Naive thymus-derived CD4-positive, alpha-beta T cell (primary cell): ENCODE measurements around the gene ADAMTS17. TPM values are rescaled to one million over a fixed set of nuclear protein-coding genes. Genes with fewer than 3 reads are reported as not detected.

ENCODE experiments used
- ATAC-seq: fragments of 150-1000 bp; cut with Tn5 transposase; 2 replicates; pipeline ENCODE4 v1.10.0; 2021; ENCODE audit warnings: mild to moderate bottlenecking, moderate library complexity
- CTCF ChIA-PET: fragments of 350-600 bp; sonication (Branson Sonifier 250); formaldehyde crosslinking; loops from one replicate; lab custom pipeline; 2021; ENCODE audit warnings: antibody characterized with exemption; lab: Charles Lee
- POLR2A ChIA-PET: fragments of 350-600 bp; sonication (Branson Sonifier 250); formaldehyde crosslinking; loops from one replicate; lab custom pipeline; 2021; ENCODE audit warnings: antibody characterized with exemption, inconsistent platforms; lab: Charles Lee
- DNase-seq, 9 donors: peaks; one replicate each; pipeline versions ENCODE4 v3.0.0 to v3.0.0-alpha.2; 2020 to 2022; ENCODE audit warnings: mixed read lengths in 1 of 9
- H3K27ac ChIP-seq: one replicate; pipeline ENCODE4 v1.7.0; 2013; ENCODE audit warnings: mild to moderate bottlenecking, low read depth, low read length, moderate library complexity
- H3K27me3 ChIP-seq, 2 donors: one replicate each; pipeline ENCODE4 v1.7.0; 2013; ENCODE audit warnings: low read length in 2 of 2, mild to moderate bottlenecking in 2 of 2, moderate library complexity in 2 of 2; ENCODE audit not compliant: control insufficient read depth in 2 of 2, insufficient read depth in 2 of 2
- H3K36me3 ChIP-seq, 3 experiments: 1 replicate in 2 of 3; 2 replicates in 1 of 3; pipeline ENCODE4 v1.7.0; 2013; ENCODE audit warnings: low read length in 3 of 3, mild to moderate bottlenecking in 3 of 3, moderate library complexity in 1 of 3; ENCODE audit not compliant: insufficient read depth in 3 of 3, control insufficient read depth in 2 of 3
- H3K4me1 ChIP-seq, 2 donors: one replicate each; pipeline ENCODE4 v1.7.0; 2013; ENCODE audit warnings: low read length in 2 of 2, mild to moderate bottlenecking in 2 of 2, moderate library complexity in 1 of 2; ENCODE audit not compliant: control insufficient read depth in 2 of 2, insufficient read depth in 2 of 2
- H3K4me3 ChIP-seq: 2 replicates; pipeline ENCODE4 v1.7.0; 2013; ENCODE audit warnings: mild to moderate bottlenecking, low read length
- H3K9me3 ChIP-seq, 3 experiments: 1 replicate in 2 of 3; 2 replicates in 1 of 3; pipeline ENCODE4 v1.7.0; 2013; ENCODE audit warnings: low read length in 3 of 3; ENCODE audit not compliant: control insufficient read depth in 2 of 3
- H3K27ac Mint-ChIP-seq, 9 donors: one replicate each; pipeline ENCODE4 v1.8.0; 2020 to 2022; ENCODE audit warnings: mixed read lengths in 9 of 9, mild to moderate bottlenecking in 8 of 9, moderate library complexity in 5 of 9, inconsistent platforms in 2 of 9
- H3K27me3 Mint-ChIP-seq, 5 donors: one replicate each; pipeline ENCODE4 v1.8.0; 2021 to 2022; ENCODE audit warnings: mixed read lengths in 5 of 5, mild to moderate bottlenecking in 1 of 5
- H3K36me3 Mint-ChIP-seq, 5 donors: one replicate each; pipeline ENCODE4 v1.8.0; 2020 to 2022; ENCODE audit warnings: mixed read lengths in 5 of 5, mild to moderate bottlenecking in 3 of 5, inconsistent platforms in 1 of 5
- H3K4me1 Mint-ChIP-seq, 7 donors: one replicate each; pipeline ENCODE4 v1.8.0; 2020 to 2022; ENCODE audit warnings: mixed read lengths in 7 of 7, mild to moderate bottlenecking in 3 of 7, inconsistent platforms in 1 of 7
- H3K4me3 Mint-ChIP-seq, 10 donors: one replicate each; pipeline ENCODE4 v1.8.0; 2020 to 2022; ENCODE audit warnings: mild to moderate bottlenecking in 10 of 10, mixed read lengths in 10 of 10, moderate library complexity in 6 of 10, inconsistent platforms in 2 of 10
- H3K9me3 Mint-ChIP-seq, 11 donors: one replicate each; pipeline ENCODE4 v1.8.0; 2020 to 2022; ENCODE audit warnings: mixed read lengths in 11 of 11, mild to moderate bottlenecking in 4 of 11, inconsistent platforms in 1 of 11, moderate library complexity in 1 of 11
- intact Hi-C, 2 donors: fragments of 100-400 bp; cut with micrococcal nuclease; formaldehyde crosslinking; loops; one replicate each; pipeline ENCODE4 v1.15.1; 2023
- polyA plus RNA-seq, 2 donors: library from polyadenylated mRNA; unstranded; fragments of 300-500 nt; fragmentation: Illumina TruSeq; gene quantifications; one replicate each; pipeline ENCODE4 v1.2.3, GENCODE V29; 2021
- total RNA-seq, 6 experiments: library from RNA in 5 of 6; stranded (reverse) in 5 of 6; gene quantifications; 1 replicate in 5 of 6; 2 replicates in 1 of 6; pipeline ENCODE4 v1.2.3 and lab custom pipeline; 2021 to 2026

Gene ADAMTS17
- total and polyA plus RNA-seq, 7 experiments from 2014 or later = 1.5 to 13.5 (median 3.2) TPM

DNA sequence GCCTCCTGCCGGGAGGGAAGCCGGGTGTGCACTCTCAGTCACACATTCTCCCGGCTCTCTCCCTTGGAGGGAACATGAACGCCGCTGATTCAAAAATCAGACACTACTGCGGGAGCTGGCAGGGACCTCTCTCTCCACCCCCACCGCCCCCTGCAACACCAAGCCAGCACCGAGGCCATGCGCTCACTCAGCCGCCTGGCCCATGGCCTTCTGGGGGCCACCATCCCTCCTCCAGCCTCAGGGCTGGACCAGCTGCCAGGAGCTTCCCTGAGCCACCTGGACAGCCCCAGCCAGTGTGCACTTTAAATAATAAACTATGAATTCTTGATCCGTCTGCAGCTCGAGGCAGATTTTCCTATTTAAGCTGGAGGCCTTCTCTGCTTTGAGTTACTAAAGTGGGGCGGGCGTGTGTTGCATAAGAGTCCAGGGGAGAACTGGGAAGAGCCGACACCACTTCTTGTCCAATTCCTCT, 30.6 kb downstream of the ADAMTS17 start:
- ChIA-PET CTCF (no interaction called here), POLR2A (interaction anchor here (0.7 kb wide), 1 partner anchor 1010 kb away, joined by 3 read pairs; no protein-coding TSS in a partner anchor)
- Histone ChIP-seq H3K27ac (no peak overlapping the region), H3K4me3 (no peak overlapping the region), H3K36me3 (no peaks in the 10 kb centered on the region), H3K27me3 (no peaks in the 10 kb centered on the region), H3K9me3 (no peaks in the 10 kb centered on the region), H3K4me1 (no peaks in the 10 kb centered on the region)
- Mint-ChIP-seq H3K9me3 (peaks cover 0 to 13% (median 5%) of the 10 kb centered on the region in 11 donors), H3K4me1 (peaks cover 0 to 20% (median 10%) of the 10 kb centered on the region in 7 donors), H3K36me3 (peaks cover 0 to 49% (median 33%) of the 10 kb centered on the region in 5 donors), H3K4me3 (no peak overlapping the region), H3K27me3 (no peaks in the 10 kb centered on the region), H3K27ac (no peak overlapping the region)
- ATAC-seq (no peak), DNase-seq (no peak)
- intact Hi-C loops = no loop called here

GRCh38 chr15:100310513-100311153, 31.1 kb downstream of the ADAMTS17 start:
- no peaks in the 10 kb centered on the region for H3K27me3 ChIP-seq
- H3K9me3 ChIP-seq = no peaks in the 10 kb centered on the region
- H3K9me3 Mint-ChIP-seq = peaks cover 0 to 13% (median 5%) of the 10 kb centered on the region in 11 donors
- no peaks in the 10 kb centered on the region for H3K27me3 Mint-ChIP-seq
- H3K27ac Mint-ChIP-seq = no peak overlapping the region
- no peaks in the 10 kb centered on the region for H3K4me1 ChIP-seq
- H3K4me3 ChIP-seq = no peak overlapping the region
- no peaks in the 10 kb centered on the region for H3K36me3 ChIP-seq
- intact Hi-C loops = no loop called here
- peaks cover 0 to 47% (median 33%) of the 10 kb centered on the region in 5 donors for H3K36me3 Mint-ChIP-seq
- DNase-seq (no peak), ATAC-seq (no peak)
- no peak overlapping the region for H3K4me3 Mint-ChIP-seq
- no peak overlapping the region for H3K27ac ChIP-seq
- ChIA-PET CTCF (no interaction called here), POLR2A (no interaction called here)
- H3K4me1 Mint-ChIP-seq = peaks cover 0 to 20% (median 10%) of the 10 kb centered on the region in 7 donors

- Histone ChIP-seq H3K9me3 (no peaks in the 10 kb centered on the region), H3K27ac (no peak overlapping the region), H3K4me1 (no peaks in the 10 kb centered on the region), H3K4me3 (no peak overlapping the region), H3K36me3 (peaks cover 0 to 4% (median 0%) of the 10 kb centered on the region in 3 experiments), H3K27me3 (no peaks in the 10 kb centered on the region)
- ChIA-PET POLR2A (no interaction called here), CTCF (no interaction called here)
- no peak for DNase-seq
- H3K27ac Mint-ChIP-seq = no peak overlapping the region
- H3K4me3 Mint-ChIP-seq = no peak overlapping the region
- intact Hi-C loops = no loop called here
- peaks cover 0 to 20% (median 10%) of the 10 kb centered on the region in 7 donors for H3K4me1 Mint-ChIP-seq
- H3K9me3 Mint-ChIP-seq = peaks cover 0 to 13% (median 5%) of the 10 kb centered on the region in 11 donors
- no peak for ATAC-seq
- no peaks in the 10 kb centered on the region for H3K27me3 Mint-ChIP-seq
- H3K36me3 Mint-ChIP-seq = peaks cover 0 to 47% (median 33%) of the 10 kb centered on the region in 5 donors
Measured at GRCh38 chr15:100310041-100310405, 31.8 kb downstream of the ADAMTS17 start.

DNA sequence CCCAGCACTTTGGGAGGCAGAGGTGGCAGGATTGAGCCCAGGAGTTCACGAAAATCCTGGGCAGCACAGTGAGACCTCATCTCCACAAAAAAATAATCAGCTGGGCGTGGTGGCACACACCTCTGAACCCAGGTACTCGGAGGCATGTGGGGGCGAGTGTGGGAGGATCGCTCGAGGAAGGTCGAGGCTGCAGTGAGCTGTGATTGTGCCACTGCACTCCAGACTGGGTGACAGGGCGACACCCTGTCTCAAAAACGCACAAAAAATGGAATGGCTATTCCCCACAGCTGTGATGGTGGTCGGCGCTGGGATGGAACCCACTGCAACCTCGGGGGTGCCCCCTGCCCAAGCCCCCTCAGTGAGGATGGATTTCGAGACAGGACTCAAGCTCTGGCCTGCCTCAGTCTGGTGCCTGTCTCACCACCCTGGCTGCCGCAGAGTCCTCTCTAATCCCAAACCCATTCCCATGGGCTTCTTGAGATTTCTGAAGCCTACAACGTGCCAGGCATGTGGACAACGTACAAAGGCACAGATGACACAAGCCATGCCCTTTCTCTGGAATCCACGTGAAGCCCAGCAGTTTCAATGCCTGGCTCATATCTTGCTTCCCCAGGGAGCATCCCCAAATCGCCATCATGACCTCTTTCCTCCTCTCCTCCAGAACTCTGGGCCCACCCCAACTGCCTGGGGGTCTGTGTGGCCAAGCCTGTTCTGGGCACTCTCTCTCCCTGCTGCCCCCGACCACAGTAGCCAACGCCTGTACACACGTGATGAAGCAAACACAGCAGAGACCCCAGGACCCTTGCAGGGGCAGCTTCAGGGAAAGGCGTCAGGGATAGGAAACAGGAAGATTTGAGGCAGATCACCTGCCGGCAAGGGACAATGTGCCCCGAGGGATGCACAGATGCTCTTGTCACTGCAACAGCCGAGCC, 32.4 kb downstream of the ADAMTS17 start:
- H3K9me3 Mint-ChIP-seq = peaks cover 0 to 13% (median 5%) of the 10 kb centered on the region in 11 donors
- H3K27ac Mint-ChIP-seq = no peak overlapping the region
- ChIA-PET POLR2A (no interaction called here), CTCF (no interaction called here)
- H3K27me3 Mint-ChIP-seq = no peaks in the 10 kb centered on the region
- H3K4me3 Mint-ChIP-seq = no peak overlapping the region
- H3K36me3 Mint-ChIP-seq = peaks cover 0 to 46% (median 30%) of the 10 kb centered on the region in 5 donors
- ATAC-seq (no peak), DNase-seq (no peak)
- peaks cover 0 to 20% (median 10%) of the 10 kb centered on the region in 7 donors for H3K4me1 Mint-ChIP-seq
- peaks cover 0 to 4% (median 0%) of the 10 kb centered on the region in 3 experiments for H3K36me3 ChIP-seq
- no peaks in the 10 kb centered on the region for H3K4me1 ChIP-seq
- no peaks in the 10 kb centered on the region for H3K27me3 ChIP-seq
- no peaks in the 10 kb centered on the region for H3K9me3 ChIP-seq
- H3K4me3 ChIP-seq = no peak overlapping the region
- no peak overlapping the region for H3K27ac ChIP-seq
- intact Hi-C loops = no loop called here

DNA sequence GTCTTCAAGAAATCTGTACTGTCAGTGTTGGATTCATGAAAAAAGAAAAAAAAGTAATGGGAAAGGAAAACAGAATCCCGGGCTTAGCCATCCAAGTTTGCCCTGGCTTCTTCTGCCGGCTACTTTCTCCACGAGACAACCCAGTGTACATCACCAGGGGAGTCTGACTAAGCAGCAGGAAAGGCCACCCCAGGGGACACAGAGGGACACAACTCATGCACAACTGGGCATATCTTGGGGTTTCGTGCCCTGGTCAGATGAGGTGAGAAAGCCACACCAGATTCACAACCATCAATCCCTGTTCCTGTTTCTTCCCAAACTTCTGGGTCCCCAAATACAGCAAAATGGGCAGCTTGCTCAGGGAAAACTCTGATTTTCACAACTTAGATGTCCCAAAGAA, 33.2 kb downstream of the ADAMTS17 start:
- peaks cover 0 to 13% (median 5%) of the 10 kb centered on the region in 11 donors for H3K9me3 Mint-ChIP-seq
- intact Hi-C loops = no loop called here
- no peak overlapping the region for H3K4me3 ChIP-seq
- H3K27ac Mint-ChIP-seq = no peak overlapping the region
- no peak for ATAC-seq
- peaks cover 0 to 4% (median 0%) of the 10 kb centered on the region in 3 experiments for H3K36me3 ChIP-seq
- H3K27ac ChIP-seq = no peak overlapping the region
- no peaks in the 10 kb centered on the region for H3K27me3 Mint-ChIP-seq
- ChIA-PET POLR2A (no interaction called here), CTCF (no interaction called here)
- H3K4me3 Mint-ChIP-seq = no peak overlapping the region
- H3K4me1 Mint-ChIP-seq = peaks cover 0 to 17% (median 10%) of the 10 kb centered on the region in 7 donors
- H3K9me3 ChIP-seq = no peaks in the 10 kb centered on the region
- DNase-seq = no peak
- H3K36me3 Mint-ChIP-seq = peaks cover 0 to 48% (median 28%) of the 10 kb centered on the region in 5 donors
- no peaks in the 10 kb centered on the region for H3K4me1 ChIP-seq
- H3K27me3 ChIP-seq = no peaks in the 10 kb centered on the region

DNA sequence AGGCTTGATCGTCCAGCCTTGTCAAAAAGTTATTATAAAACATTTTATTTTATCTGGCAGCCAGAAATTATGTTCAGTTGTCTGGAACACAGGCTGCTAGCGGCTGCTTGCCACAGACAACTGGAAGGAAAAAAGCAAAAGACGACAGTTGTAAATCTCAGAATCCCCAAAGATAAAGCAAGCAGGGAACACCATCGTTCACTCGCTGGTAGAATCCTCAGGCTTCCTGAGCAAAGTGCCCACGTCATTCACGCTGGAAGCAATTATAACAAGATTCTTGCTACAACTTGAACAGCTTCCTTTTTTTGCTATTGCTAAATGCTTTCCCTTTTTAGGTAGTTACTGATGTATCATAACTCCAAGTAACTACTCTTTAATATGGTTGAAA, 33.6 kb downstream of the ADAMTS17 start:
- Histone ChIP-seq H3K27me3 (no peaks in the 10 kb centered on the region), H3K4me3 (no peak overlapping the region), H3K4me1 (no peaks in the 10 kb centered on the region), H3K36me3 (peaks cover 0 to 4% (median 0%) of the 10 kb centered on the region in 3 experiments), H3K27ac (no peak overlapping the region), H3K9me3 (no peaks in the 10 kb centered on the region)
- Mint-ChIP-seq H3K27ac (peak overlapping the region in 2 of 9 donors; percentile 45 to 55), H3K4me3 (peak overlapping the region in 6 of 10 donors; percentile 7 to 73 (median 66)), H3K36me3 (peaks cover 0 to 44% (median 24%) of the 10 kb centered on the region in 5 donors), H3K9me3 (peaks cover 0 to 13% (median 5%) of the 10 kb centered on the region in 11 donors), H3K27me3 (no peaks in the 10 kb centered on the region), H3K4me1 (peaks cover 0 to 17% (median 10%) of the 10 kb centered on the region in 7 donors)
- intact Hi-C loops = no loop called here
- DNase-seq = no peak
- no peak for ATAC-seq
- POLR2A ChIA-PET = no interaction called here
- CTCF ChIA-PET = no interaction called here
